HepG2 (cell line): ENCODE measurements around the gene ABHD17C. TPM values are rescaled to one million over a fixed set of nuclear protein-coding genes. Genes with fewer than 3 reads are reported as not detected.
A peak's percentile ranks its signal among the peaks of the same experiment; 100 is the strongest.

Experiments
- CEBPB ChIP-seq: IDR thresholded peaks from 2 replicates; pipeline ENCODE4 v1.6.1; 2011; ENCODE audit warnings: low read depth, low read length, improper control_type of control experiment, borderline replicate concordance
- DR1 ChIP-seq: sonication (generic); formaldehyde crosslinking; IDR thresholded peaks from 2 replicates; pipeline ENCODE4 v1.8.0; 2021; ENCODE audit warnings: mild to moderate bottlenecking, missing genetic modification reagents, inconsistent platforms
- EED ChIP-seq: sonication (generic); formaldehyde crosslinking; IDR thresholded peaks from 2 replicates; pipeline ENCODE4 v1.5.0; 2020; ENCODE audit warnings: mild to moderate bottlenecking, missing genetic modification reagents
- GFI1 ChIP-seq: sonication (generic); formaldehyde crosslinking; IDR thresholded peaks from 2 replicates; pipeline ENCODE4 v1.5.0; 2020; ENCODE audit warnings: missing genetic modification reagents, mild to moderate bottlenecking, borderline replicate concordance
- HES4 ChIP-seq: sonication (generic); formaldehyde crosslinking; IDR thresholded peaks from 2 replicates; pipeline ENCODE4 v1.9.0; 2021; ENCODE audit warnings: mild to moderate bottlenecking, missing genetic modification reagents, borderline replicate concordance
- MBD4 ChIP-seq: IDR thresholded peaks from 2 replicates; pipeline ENCODE4 v1.6.1; 2012; ENCODE audit warnings: low read length, inconsistent platforms, borderline replicate concordance
- MTF2 ChIP-seq: sonication (generic); formaldehyde crosslinking; IDR thresholded peaks from 2 replicates; pipeline ENCODE4 v1.5.0; 2020; ENCODE audit warnings: missing genetic modification reagents, borderline replicate concordance
- NCOA2 ChIP-seq: sonication (generic); formaldehyde crosslinking; IDR thresholded peaks from 2 replicates; pipeline ENCODE4 v1.8.0; 2022; ENCODE audit warnings: inconsistent platforms
- NFRKB ChIP-seq: fragments of 450-650 bp; IDR thresholded peaks from 2 replicates; pipeline ENCODE4 v1.6.1; 2017
- POLR2G ChIP-seq: fragments of 200-400 bp; formaldehyde crosslinking; IDR thresholded peaks from 2 replicates; pipeline ENCODE4 v1.6.1; 2018; ENCODE audit warnings: mild to moderate bottlenecking, low read depth, low read length, moderate library complexity
- SCMH1 ChIP-seq: sonication (generic); formaldehyde crosslinking; IDR thresholded peaks from 2 replicates; pipeline ENCODE4 v1.9.0; 2021; ENCODE audit warnings: missing genetic modification reagents, mild to moderate bottlenecking, borderline replicate concordance
- SMARCC2 ChIP-seq: fragments of 450-650 bp; IDR thresholded peaks from 2 replicates; pipeline ENCODE4 v1.6.1; 2017; ENCODE audit warnings: antibody characterized with exemption, mild to moderate bottlenecking
- TCF7L2 ChIP-seq: IDR thresholded peaks from 2 replicates; pipeline ENCODE4 v1.6.1; 2011; ENCODE audit warnings: mild to moderate bottlenecking, low read depth, low read length, moderate library complexity
- ZBTB3 ChIP-seq: sonication (generic); formaldehyde crosslinking; IDR thresholded peaks from 2 replicates; pipeline ENCODE4 v1.4.0; 2020; ENCODE audit warnings: low read depth, mild to moderate bottlenecking, moderate library complexity, missing genetic modification reagents, borderline replicate concordance
- ZBTB38 ChIP-seq: sonication (generic); formaldehyde crosslinking; IDR thresholded peaks from 2 replicates; pipeline ENCODE4 v1.5.1; 2020; ENCODE audit warnings: mild to moderate bottlenecking, missing genetic modification reagents
- ZEB1 ChIP-seq: IDR thresholded peaks from 2 replicates; pipeline ENCODE4 v1.6.1; 2012; ENCODE audit warnings: mild to moderate bottlenecking, low read depth, inconsistent platforms; ENCODE audit not compliant: insufficient replicate concordance
- ZKSCAN8 ChIP-seq: IDR thresholded peaks from 2 replicates; pipeline ENCODE4 v1.6.1; 2016; ENCODE audit warnings: borderline replicate concordance, missing genetic modification reagents, missing compliant biosample characterization
- ZNF17 ChIP-seq: sonication (generic); formaldehyde crosslinking; IDR thresholded peaks from 2 replicates; pipeline ENCODE4 v1.5.0; 2020; ENCODE audit warnings: mild to moderate bottlenecking, missing genetic modification reagents
- ZNF205 ChIP-seq: IDR thresholded peaks from 2 replicates; pipeline ENCODE4 v1.6.1; 2018; ENCODE audit warnings: missing biosample characterization, missing genetic modification reagents
- ZNF251 ChIP-seq: sonication (generic); formaldehyde crosslinking; IDR thresholded peaks from 2 replicates; pipeline ENCODE4 v1.9.0; 2021; ENCODE audit warnings: mild to moderate bottlenecking, missing genetic modification reagents
- ZNF547 ChIP-seq: sonication (generic); formaldehyde crosslinking; IDR thresholded peaks from 2 replicates; pipeline ENCODE4 v1.5.1; 2020; ENCODE audit warnings: mild to moderate bottlenecking, missing genetic modification reagents
- ZNF569 ChIP-seq: sonication (generic); formaldehyde crosslinking; IDR thresholded peaks from 2 replicates; pipeline ENCODE4 v1.5.0; 2020; ENCODE audit warnings: mild to moderate bottlenecking, missing genetic modification reagents, moderate library complexity, borderline replicate concordance
- polyA plus RNA-seq, 8 experiments: library from polyadenylated mRNA; depleted of rRNA in 3 of 8; stranded (reverse) in 7 of 8; unstranded in 1 of 8; fragments of >200 nt; fragmentation: Illumina TruSeq in 4 of 8; extraction: Trizol in 4 of 8; gene quantifications; 2 replicates each; pipeline versions ENCODE4 v1.2.1 to v1.2.3, GENCODE V29; 2011 to 2016; ENCODE audit warnings: low read depth in 4 of 8, missing spikeins in 1 of 8, mixed read lengths in 1 of 8; ENCODE audit not compliant: insufficient read depth in 1 of 8
- total RNA-seq, 5 experiments: library from RNA; depleted of rRNA; stranded (reverse); fragments of >200 nt; fragmentation: Illumina TruSeq; extraction: Trizol; gene quantifications; 2 replicates each; pipeline ENCODE4 v1.2.3, GENCODE V29; 2016; ENCODE audit warnings: low read depth in 1 of 5
- TF ChIP-seq, protein P1 (sequence below): sonication (generic); formaldehyde crosslinking; IDR thresholded peaks from 2 replicates; pipeline ENCODE4 v1.5.1; 2020; ENCODE audit warnings: missing genetic modification reagents, mild to moderate bottlenecking, borderline replicate concordance
- TF ChIP-seq, protein P2 (sequence below): sonication (generic); formaldehyde crosslinking; IDR thresholded peaks from 2 replicates; pipeline ENCODE4 v1.5.0; 2020; ENCODE audit warnings: mild to moderate bottlenecking, missing genetic modification reagents

Gene ABHD17C
- total and polyA plus RNA-seq, 2 of the 13 experiments (the other 11 are each of a cell fraction or from before 2014, with no cell fraction given): 2.9 to 3.9 TPM

DNA sequence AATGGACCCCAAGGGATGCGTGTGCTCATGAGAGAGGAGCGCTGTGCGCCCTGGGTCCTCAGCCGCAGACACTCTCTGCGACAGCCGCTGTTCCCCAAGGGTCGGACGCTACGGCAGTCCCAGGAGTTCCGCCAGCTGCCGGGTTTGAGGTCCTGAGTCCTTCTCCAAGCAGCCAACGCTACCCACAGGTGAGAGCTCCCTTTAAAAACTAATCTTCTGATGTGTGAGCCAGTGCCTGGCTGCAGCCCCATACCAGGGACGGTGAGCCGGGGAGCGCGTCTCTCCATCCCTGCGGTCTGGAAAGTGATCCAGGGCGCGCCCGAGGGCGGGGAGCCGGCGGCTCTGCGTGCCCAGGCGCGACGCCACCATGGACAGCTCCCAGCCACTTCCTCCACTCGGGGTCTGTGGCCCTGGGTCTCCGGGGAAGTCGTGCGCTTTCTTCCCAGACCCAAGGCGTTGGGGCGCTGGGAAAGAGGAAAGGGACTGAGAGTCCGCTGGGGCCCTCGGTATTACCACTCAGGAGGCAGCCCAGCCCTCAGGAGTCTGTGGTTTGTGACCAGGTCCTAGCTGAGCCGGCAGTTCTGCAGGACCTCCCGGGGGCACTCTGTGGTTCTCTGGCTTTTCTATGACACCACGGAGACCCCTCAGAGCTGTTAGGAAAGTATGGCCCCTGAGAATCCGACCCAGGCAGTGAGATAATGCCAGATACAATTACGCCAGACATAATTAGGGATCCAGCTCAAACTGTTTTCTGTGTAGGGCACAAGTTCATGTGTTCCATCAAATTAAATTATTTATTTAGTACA lies 85.5 kb downstream of the ABHD17C start (continued):
- TF ChIP-seq EED (CRISPR knock-in tag) (no peak; the same call in 1 of the 2 replicates), NCOA2 (CRISPR knock-in tag) (peak; percentile 64), TCF7L2 (no peak), ZBTB38 (CRISPR knock-in tag) (peak; percentile 58), HES4 (CRISPR knock-in tag) (peak; percentile 97), DR1 (CRISPR knock-in tag) (no peak), ZNF205 (CRISPR knock-in tag) (peak; percentile 84), ZNF251 (CRISPR knock-in tag) (0 out of 2 replicates have a peak, but pooled peaks have one; percentile 33), ZNF547 (CRISPR knock-in tag) (peak; percentile 38; the same call in 1 of the 2 replicates), ZEB1 (no peak), NFRKB (no peak), CEBPB (no peak), ZNF17 (CRISPR knock-in tag) (no peak), SCMH1 (CRISPR knock-in tag) (no peak), MBD4 (no peak), ZBTB3 (CRISPR knock-in tag) (peak; percentile 67; the same call in 1 of the 2 replicates), ZNF569 (no peak), MTF2 (CRISPR knock-in tag) (peak; percentile 41; the same call in 1 of the 2 replicates), ZKSCAN8 (0 out of 2 replicates have a peak, but pooled peaks have one; percentile 77), POLR2G (no peak), SMARCC2 (no peak), GFI1 (CRISPR knock-in tag) (peak; percentile 62)
- TF ChIP-seq, protein P1, sequence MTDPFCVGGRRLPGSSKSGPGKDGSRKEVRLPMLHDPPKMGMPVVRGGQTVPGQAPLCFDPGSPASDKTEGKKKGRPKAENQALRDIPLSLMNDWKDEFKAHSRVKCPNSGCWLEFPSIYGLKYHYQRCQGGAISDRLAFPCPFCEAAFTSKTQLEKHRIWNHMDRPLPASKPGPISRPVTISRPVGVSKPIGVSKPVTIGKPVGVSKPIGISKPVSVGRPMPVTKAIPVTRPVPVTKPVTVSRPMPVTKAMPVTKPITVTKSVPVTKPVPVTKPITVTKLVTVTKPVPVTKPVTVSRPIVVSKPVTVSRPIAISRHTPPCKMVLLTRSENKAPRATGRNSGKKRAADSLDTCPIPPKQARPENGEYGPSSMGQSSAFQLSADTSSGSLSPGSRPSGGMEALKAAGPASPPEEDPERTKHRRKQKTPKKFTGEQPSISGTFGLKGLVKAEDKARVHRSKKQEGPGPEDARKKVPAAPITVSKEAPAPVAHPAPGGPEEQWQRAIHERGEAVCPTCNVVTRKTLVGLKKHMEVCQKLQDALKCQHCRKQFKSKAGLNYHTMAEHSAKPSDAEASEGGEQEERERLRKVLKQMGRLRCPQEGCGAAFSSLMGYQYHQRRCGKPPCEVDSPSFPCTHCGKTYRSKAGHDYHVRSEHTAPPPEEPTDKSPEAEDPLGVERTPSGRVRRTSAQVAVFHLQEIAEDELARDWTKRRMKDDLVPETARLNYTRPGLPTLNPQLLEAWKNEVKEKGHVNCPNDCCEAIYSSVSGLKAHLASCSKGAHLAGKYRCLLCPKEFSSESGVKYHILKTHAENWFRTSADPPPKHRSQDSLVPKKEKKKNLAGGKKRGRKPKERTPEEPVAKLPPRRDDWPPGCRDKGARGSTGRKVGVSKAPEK (CRISPR knock-in tag): no peak
- TF ChIP-seq, protein P2, sequence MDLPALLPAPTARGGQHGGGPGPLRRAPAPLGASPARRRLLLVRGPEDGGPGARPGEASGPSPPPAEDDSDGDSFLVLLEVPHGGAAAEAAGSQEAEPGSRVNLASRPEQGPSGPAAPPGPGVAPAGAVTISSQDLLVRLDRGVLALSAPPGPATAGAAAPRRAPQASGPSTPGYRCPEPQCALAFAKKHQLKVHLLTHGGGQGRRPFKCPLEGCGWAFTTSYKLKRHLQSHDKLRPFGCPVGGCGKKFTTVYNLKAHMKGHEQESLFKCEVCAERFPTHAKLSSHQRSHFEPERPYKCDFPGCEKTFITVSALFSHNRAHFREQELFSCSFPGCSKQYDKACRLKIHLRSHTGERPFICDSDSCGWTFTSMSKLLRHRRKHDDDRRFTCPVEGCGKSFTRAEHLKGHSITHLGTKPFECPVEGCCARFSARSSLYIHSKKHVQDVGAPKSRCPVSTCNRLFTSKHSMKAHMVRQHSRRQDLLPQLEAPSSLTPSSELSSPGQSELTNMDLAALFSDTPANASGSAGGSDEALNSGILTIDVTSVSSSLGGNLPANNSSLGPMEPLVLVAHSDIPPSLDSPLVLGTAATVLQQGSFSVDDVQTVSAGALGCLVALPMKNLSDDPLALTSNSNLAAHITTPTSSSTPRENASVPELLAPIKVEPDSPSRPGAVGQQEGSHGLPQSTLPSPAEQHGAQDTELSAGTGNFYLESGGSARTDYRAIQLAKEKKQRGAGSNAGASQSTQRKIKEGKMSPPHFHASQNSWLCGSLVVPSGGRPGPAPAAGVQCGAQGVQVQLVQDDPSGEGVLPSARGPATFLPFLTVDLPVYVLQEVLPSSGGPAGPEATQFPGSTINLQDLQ (CRISPR knock-in tag): peak; percentile 90
